ENCODE results near the gene MS4A10.

Gene MS4A10

DNA sequence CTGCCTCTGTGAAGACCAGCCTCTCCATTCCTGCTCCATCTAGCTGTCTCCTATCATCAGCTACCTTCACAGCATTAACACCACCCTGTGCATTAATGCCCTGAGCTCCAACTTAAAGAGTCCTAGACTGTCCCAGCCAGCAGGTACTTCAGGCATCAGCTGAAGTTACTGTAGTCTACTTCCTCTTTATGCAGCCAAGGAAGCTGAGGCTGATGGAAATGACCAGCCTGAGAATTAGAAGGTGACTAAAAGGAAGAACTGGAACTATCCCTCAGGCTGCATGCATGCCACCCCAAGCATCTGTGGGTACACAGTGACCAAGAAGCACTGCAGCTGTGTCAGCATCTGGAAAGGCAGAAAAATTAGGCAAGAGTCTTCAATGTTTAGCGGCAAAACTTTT, 28.2 kb downstream of the MS4A10 start:
- Histone ChIP-seq H3K14ac (ENCODE audit: low read length in 2 of 2) (no peak overlapping the region), H3K4me2 (ENCODE audit: low read length, poor library complexity, severe bottlenecking) (no peak overlapping the region), H3K9me3 (ENCODE audit: control insufficient read depth, low read length) (peaks cover 26% of the 10 kb centered on the region), H3K4ac (ENCODE audit: low read depth in 1 of 2, low read length in 2 of 2) (no peak overlapping the region), H2BK5ac (ENCODE audit: low read depth, low read length, poor library complexity, severe bottlenecking) (no peak overlapping the region), H2AFZ (ENCODE audit: low read depth, low read length) (no peak overlapping the region), H3K4me1 (ENCODE audit: control insufficient read depth, insufficient read depth, low read depth, low read length) (no peaks in the 10 kb centered on the region), H3K23ac (ENCODE audit: low read length in 2 of 2) (no peak overlapping the region), H4K8ac (ENCODE audit: low read length) (no peak overlapping the region), H3K18ac (ENCODE audit: low read depth in 1 of 2, low read length in 2 of 2) (no peak overlapping the region), H3K27me3 (ENCODE audit: control insufficient read depth in 1 of 2, insufficient read depth in 1 of 2, low read length in 2 of 2) (peaks cover 10 to 33% of the 10 kb centered on the region in 2 experiments), H3K27ac (ENCODE audit: low read length, poor library complexity, severe bottlenecking) (no peak overlapping the region), H4K91ac (ENCODE audit: low read length) (no peak overlapping the region), H3K4me3 (ENCODE audit: insufficient read depth in 1 of 2, low read depth in 1 of 2, low read length in 2 of 2) (no peak overlapping the region), H2BK120ac (ENCODE audit: low read depth, low read length) (no peak overlapping the region), H2AK5ac (ENCODE audit: low read length, severe bottlenecking) (no peak overlapping the region), H3K9ac (ENCODE audit: low read length) (no peak overlapping the region), H3K36me3 (ENCODE audit: control insufficient read depth in 1 of 2, insufficient read depth in 2 of 2, low read depth in 1 of 2, low read length in 2 of 2) (no peaks in the 10 kb centered on the region), H2BK15ac (ENCODE audit: low read depth, poor library complexity, severe bottlenecking) (no peak overlapping the region), H2BK12ac (ENCODE audit: low read length in 2 of 2) (no peak overlapping the region), H3K79me1 (replicated peaks; ENCODE audit: low read length, poor library complexity, severe bottlenecking) (no peaks in the 10 kb centered on the region)
- DNase-seq = no peak
- WGBS = 88% methylated on average over 1 of the region's 1 CpG

DNA sequence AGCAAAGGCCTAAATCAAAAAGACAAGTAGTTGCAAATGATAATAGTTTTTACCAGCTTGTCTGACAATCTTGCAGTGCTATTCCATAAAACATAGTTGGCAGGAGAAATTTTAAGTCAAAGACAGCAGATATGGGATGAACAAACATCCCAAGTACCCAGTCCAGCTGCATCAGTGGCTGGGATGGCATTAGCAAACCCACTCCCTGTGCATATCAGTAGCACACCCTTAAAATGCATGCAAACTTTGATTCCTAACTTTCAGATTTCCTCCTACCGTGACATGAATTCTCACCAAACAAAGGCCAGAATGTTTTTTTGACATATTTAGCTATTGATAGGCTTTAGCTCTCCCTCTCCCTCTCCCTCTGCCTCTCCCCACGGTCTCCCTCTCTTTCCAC, 29.0 kb downstream of the MS4A10 start:
- H3K4me3 ChIP-seq (ENCODE audit: insufficient read depth in 1 of 2, low read depth in 1 of 2, low read length in 2 of 2) = no peak overlapping the region
- H3K79me1 ChIP-seq (replicated peaks; ENCODE audit: low read length, poor library complexity, severe bottlenecking) = no peaks in the 10 kb centered on the region
- peaks cover 27% of the 10 kb centered on the region for H3K9me3 ChIP-seq (ENCODE audit: control insufficient read depth, low read length)
- H4K91ac ChIP-seq (ENCODE audit: low read length) = no peak overlapping the region
- no peak overlapping the region for H3K14ac ChIP-seq (ENCODE audit: low read length in 2 of 2)
- no peak overlapping the region for H3K4me2 ChIP-seq (ENCODE audit: low read length, poor library complexity, severe bottlenecking)
- H3K36me3 ChIP-seq (ENCODE audit: control insufficient read depth in 1 of 2, insufficient read depth in 2 of 2, low read depth in 1 of 2, low read length in 2 of 2) = no peaks in the 10 kb centered on the region
- no peak overlapping the region for H4K8ac ChIP-seq (ENCODE audit: low read length)
- H3K4me1 ChIP-seq (ENCODE audit: control insufficient read depth, insufficient read depth, low read depth, low read length) = no peaks in the 10 kb centered on the region
- no peak overlapping the region for H3K27ac ChIP-seq (ENCODE audit: low read length, poor library complexity, severe bottlenecking)
- no peak overlapping the region for H2AK5ac ChIP-seq (ENCODE audit: low read length, severe bottlenecking)
- peaks cover 15 to 33% of the 10 kb centered on the region in 2 experiments for H3K27me3 ChIP-seq (ENCODE audit: control insufficient read depth in 1 of 2, insufficient read depth in 1 of 2, low read length in 2 of 2)
- H2BK12ac ChIP-seq (ENCODE audit: low read length in 2 of 2) = no peak overlapping the region
- no peak overlapping the region for H3K4ac ChIP-seq (ENCODE audit: low read depth in 1 of 2, low read length in 2 of 2)
- no peak overlapping the region for H3K9ac ChIP-seq (ENCODE audit: low read length)
- H3K18ac ChIP-seq (ENCODE audit: low read depth in 1 of 2, low read length in 2 of 2) = no peak overlapping the region
- no peak for DNase-seq
- no peak overlapping the region for H2BK15ac ChIP-seq (ENCODE audit: low read depth, poor library complexity, severe bottlenecking)
- H2AFZ ChIP-seq (ENCODE audit: low read depth, low read length) = no peak overlapping the region
- no peak overlapping the region for H2BK120ac ChIP-seq (ENCODE audit: low read depth, low read length)
- H2BK5ac ChIP-seq (ENCODE audit: low read depth, low read length, poor library complexity, severe bottlenecking) = no peak overlapping the region
- no peak overlapping the region for H3K23ac ChIP-seq (ENCODE audit: low read length in 2 of 2)
- 80% methylated on average over 2 of the region's 2 CpGs for WGBS

DNA sequence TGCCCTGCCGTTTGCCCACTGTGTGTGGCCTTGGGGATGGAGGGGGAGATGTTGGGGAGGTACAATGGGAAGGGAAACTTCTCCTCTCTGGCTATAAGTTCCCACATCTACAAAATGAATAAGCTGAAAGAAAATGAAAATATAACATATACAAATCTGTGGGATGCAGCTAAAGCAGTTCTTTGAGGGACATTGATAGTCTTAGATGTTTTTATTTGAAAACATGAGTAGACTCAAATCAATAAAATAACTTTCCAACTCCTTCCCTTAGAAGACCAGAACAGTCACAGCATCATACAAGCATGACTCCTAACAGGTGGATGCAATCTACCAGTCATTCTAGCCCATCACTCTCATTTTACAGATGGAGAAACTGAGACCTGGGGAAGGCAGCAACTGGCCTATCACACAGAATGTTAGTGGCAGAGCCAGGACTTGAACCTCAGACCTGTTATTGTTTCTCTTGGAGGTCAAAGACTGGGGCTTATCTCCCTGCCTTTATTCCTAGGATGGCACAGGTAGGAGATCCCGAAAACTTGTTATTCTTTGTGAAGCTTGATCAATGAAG, 31.5 kb downstream of the MS4A10 start:
- 83% methylated on average over 1 of the region's 2 CpGs for WGBS

DNA sequence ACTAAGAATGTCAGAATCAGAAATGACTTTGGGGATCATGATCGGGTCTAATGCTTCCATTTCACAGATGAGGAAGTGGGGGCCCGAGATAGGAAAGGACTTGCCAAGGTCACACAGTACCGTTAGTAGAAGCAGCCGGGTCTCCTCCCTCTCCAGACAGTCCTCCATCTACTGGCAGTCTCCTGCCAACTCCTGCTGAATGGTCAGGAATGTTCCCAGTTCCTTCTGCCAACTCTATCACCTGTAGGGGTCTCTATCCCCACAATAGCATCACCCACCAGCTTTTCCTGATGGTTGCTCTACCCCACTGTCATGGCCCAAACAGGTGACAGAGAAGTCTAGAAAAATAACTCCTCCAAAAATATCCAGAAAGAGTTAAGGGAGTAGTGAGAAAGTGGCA, 32.9 kb downstream of the MS4A10 start:
- Histone ChIP-seq H3K4ac (ENCODE audit: low read depth in 1 of 2, low read length in 2 of 2) (no peak overlapping the region), H2BK12ac (ENCODE audit: low read length in 2 of 2) (no peak overlapping the region), H3K18ac (ENCODE audit: low read depth in 1 of 2, low read length in 2 of 2) (no peak overlapping the region), H2BK120ac (ENCODE audit: low read depth, low read length) (no peak overlapping the region), H3K14ac (ENCODE audit: low read length in 2 of 2) (no peak overlapping the region), H3K4me2 (ENCODE audit: low read length, poor library complexity, severe bottlenecking) (no peak overlapping the region), H4K8ac (ENCODE audit: low read length) (no peak overlapping the region), H3K36me3 (ENCODE audit: control insufficient read depth in 1 of 2, insufficient read depth in 2 of 2, low read depth in 1 of 2, low read length in 2 of 2) (no peaks in the 10 kb centered on the region), H2AK5ac (ENCODE audit: low read length, severe bottlenecking) (no peak overlapping the region), H3K27me3 (ENCODE audit: control insufficient read depth in 1 of 2, insufficient read depth in 1 of 2, low read length in 2 of 2) (peaks cover 15 to 29% of the 10 kb centered on the region in 2 experiments), H2AFZ (ENCODE audit: low read depth, low read length) (no peak overlapping the region), H3K4me3 (ENCODE audit: insufficient read depth in 1 of 2, low read depth in 1 of 2, low read length in 2 of 2) (no peak overlapping the region), H2BK5ac (ENCODE audit: low read depth, low read length, poor library complexity, severe bottlenecking) (no peak overlapping the region), H3K79me1 (replicated peaks; ENCODE audit: low read length, poor library complexity, severe bottlenecking) (no peaks in the 10 kb centered on the region), H3K23ac (ENCODE audit: low read length in 2 of 2) (no peak overlapping the region), H4K91ac (ENCODE audit: low read length) (no peak overlapping the region), H3K9me3 (ENCODE audit: control insufficient read depth, low read length) (peaks cover 24% of the 10 kb centered on the region), H2BK15ac (ENCODE audit: low read depth, poor library complexity, severe bottlenecking) (no peak overlapping the region), H3K9ac (ENCODE audit: low read length) (no peak overlapping the region), H3K4me1 (ENCODE audit: control insufficient read depth, insufficient read depth, low read depth, low read length) (no peaks in the 10 kb centered on the region), H3K27ac (ENCODE audit: low read length, poor library complexity, severe bottlenecking) (no peak overlapping the region)
- no peak for DNase-seq
- 90% methylated on average over 4 of the region's 4 CpGs for WGBS

More for the DNA sequence above, 31.5 kb downstream of the MS4A10 start:
- no peaks in the 10 kb centered on the region for H3K36me3 ChIP-seq (ENCODE audit: control insufficient read depth in 1 of 2, insufficient read depth in 2 of 2, low read depth in 1 of 2, low read length in 2 of 2)
- no peak overlapping the region for H2BK120ac ChIP-seq (ENCODE audit: low read depth, low read length)
- no peak overlapping the region for H3K4me3 ChIP-seq (ENCODE audit: insufficient read depth in 1 of 2, low read depth in 1 of 2, low read length in 2 of 2)
- H3K4ac ChIP-seq (ENCODE audit: low read depth in 1 of 2, low read length in 2 of 2) = no peak overlapping the region
- H4K8ac ChIP-seq (ENCODE audit: low read length) = no peak overlapping the region
- no peak overlapping the region for H2AFZ ChIP-seq (ENCODE audit: low read depth, low read length)
- no peak overlapping the region for H3K18ac ChIP-seq (ENCODE audit: low read depth in 1 of 2, low read length in 2 of 2)
- no peak overlapping the region for H2AK5ac ChIP-seq (ENCODE audit: low read length, severe bottlenecking)
- no peaks in the 10 kb centered on the region for H3K79me1 ChIP-seq (replicated peaks; ENCODE audit: low read length, poor library complexity, severe bottlenecking)
- no peak overlapping the region for H2BK12ac ChIP-seq (ENCODE audit: low read length in 2 of 2)
- no peak for DNase-seq
- H2BK15ac ChIP-seq (ENCODE audit: low read depth, poor library complexity, severe bottlenecking) = no peak overlapping the region
- peaks cover 27% of the 10 kb centered on the region for H3K9me3 ChIP-seq (ENCODE audit: control insufficient read depth, low read length)
- no peak overlapping the region for H2BK5ac ChIP-seq (ENCODE audit: low read depth, low read length, poor library complexity, severe bottlenecking)
- no peak overlapping the region for H3K23ac ChIP-seq (ENCODE audit: low read length in 2 of 2)
- no peaks in the 10 kb centered on the region for H3K4me1 ChIP-seq (ENCODE audit: control insufficient read depth, insufficient read depth, low read depth, low read length)
- H3K27ac ChIP-seq (ENCODE audit: low read length, poor library complexity, severe bottlenecking) = no peak overlapping the region
- H3K27me3 ChIP-seq (ENCODE audit: control insufficient read depth in 1 of 2, insufficient read depth in 1 of 2, low read length in 2 of 2) = peaks cover 16 to 36% of the 10 kb centered on the region in 2 experiments
- H3K4me2 ChIP-seq (ENCODE audit: low read length, poor library complexity, severe bottlenecking) = no peak overlapping the region
- no peak overlapping the region for H3K14ac ChIP-seq (ENCODE audit: low read length in 2 of 2)
- H3K9ac ChIP-seq (ENCODE audit: low read length) = no peak overlapping the region
- H4K91ac ChIP-seq (ENCODE audit: low read length) = no peak overlapping the region
